OCI-LY3 (cell line): ENCODE measurements around the gene MGST3.

ENCODE experiments used
- H2AFZ ChIP-seq: fragments of 200-600, 300-600 bp; shearing (Covaris generic); 2 replicates; pipeline ENCODE4 v1.6.0; 2014; ENCODE audit warnings: antibody characterized with exemption, low read depth, low read length
- H3K27ac ChIP-seq: fragments of 200-600, 300-600 bp; sonication (generic); 2 replicates; pipeline ENCODE4 v1.5.1; 2014; ENCODE audit warnings: mild to moderate bottlenecking, low read length, moderate library complexity, mixed read lengths
- H3K27me3 ChIP-seq: fragments of 200-600, 300-600 bp; sonication (generic); 2 replicates; pipeline ENCODE4 v1.6.1; 2014; ENCODE audit warnings: low read depth, low read length, mixed read lengths
- H3K36me3 ChIP-seq: fragments of 200-600, 300-600 bp; sonication (generic); replicated peaks from 2 replicates; pipeline ENCODE3; 2014; ENCODE audit warnings: low read depth, low read length, mixed read lengths
- H3K4me1 ChIP-seq: fragments of 300-600, 200-600 bp; sonication (generic); 2 replicates; pipeline ENCODE4 v1.6.1; 2014; ENCODE audit warnings: low read length, mixed read lengths
- H3K4me2 ChIP-seq: fragments of 200-600, 300-600 bp; sonication (generic); 2 replicates; pipeline ENCODE4 v1.6.1; 2014; ENCODE audit warnings: low read length, mixed read lengths
- H3K4me3 ChIP-seq: fragments of 300-600, 200-600 bp; sonication (generic); 2 replicates; pipeline ENCODE4 v1.5.1; 2014; ENCODE audit warnings: antibody characterized with exemption, mild to moderate bottlenecking, low read length, moderate library complexity
- H3K79me2 ChIP-seq: fragments of 300-600, 200-600 bp; shearing (Covaris generic); 2 replicates; pipeline ENCODE4 v1.6.1; 2014; ENCODE audit warnings: mild to moderate bottlenecking, low read length, mixed read lengths
- H3K9ac ChIP-seq: fragments of 300-600, 200-600 bp; shearing (Covaris generic); 2 replicates; pipeline ENCODE4 v1.6.0; 2014; ENCODE audit warnings: mild to moderate bottlenecking, low read length, moderate library complexity
- H3K9me3 ChIP-seq: fragments of 200-600, 300-600 bp; shearing (Covaris generic); 2 replicates; pipeline ENCODE4 v1.6.1; 2014; ENCODE audit warnings: low read length, mixed read lengths; ENCODE audit not compliant: insufficient read depth
- H4K20me1 ChIP-seq: fragments of 200-600, 300-600 bp; sonication (generic); 2 replicates; pipeline ENCODE4 v1.6.1; 2016; ENCODE audit warnings: low read length, mixed read lengths; ENCODE audit not compliant: insufficient read depth
- EZH2phosphoT487 ChIP-seq: fragments of 200-600 bp; shearing (Covaris generic); IDR thresholded peaks from 2 replicates; pipeline ENCODE4 v1.6.1; 2018; ENCODE audit warnings: antibody characterized with exemption, mixed run types, low read depth
- TF ChIP-seq, protein P1 (sequence below): fragments of 200-600, 300-600 bp; sonication (generic); IDR thresholded peaks from 2 replicates; pipeline ENCODE4 v1.5.1; 2014; ENCODE audit warnings: antibody characterized with exemption, low read length, low read depth

Gene MGST3

DNA sequence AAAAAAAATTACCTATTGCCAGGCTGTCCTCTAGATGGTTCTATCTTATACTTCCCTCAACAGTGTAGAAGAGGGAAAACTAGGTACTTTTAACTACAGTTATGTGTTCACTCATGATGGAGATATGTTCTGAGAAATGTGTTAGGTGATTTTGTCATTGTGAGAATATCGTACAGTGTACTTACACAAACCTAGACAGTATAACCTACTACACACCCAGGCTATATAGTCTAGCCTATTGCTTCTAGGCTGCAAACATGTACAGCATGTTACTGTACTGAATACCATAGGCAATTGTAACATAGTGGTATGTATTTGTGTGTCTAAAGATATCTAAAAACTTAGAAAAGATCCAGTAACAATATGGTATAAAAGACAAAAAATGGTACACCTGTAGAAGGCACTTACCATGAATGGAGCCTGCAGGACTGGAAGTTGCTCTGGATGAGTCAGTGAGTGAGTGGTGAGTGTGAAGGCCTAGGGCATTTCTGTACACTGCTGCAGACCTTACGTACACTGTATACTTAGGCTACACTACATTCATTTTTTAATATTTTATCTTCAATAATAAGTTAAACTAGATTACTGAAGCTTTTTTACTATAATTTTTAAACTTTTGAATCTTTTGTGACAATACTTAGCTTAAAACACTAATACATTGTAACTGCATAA lies 13.2 kb downstream of the MGST3 start:
- Histone ChIP-seq H3K4me2 (no peak overlapping the region), H3K4me1 (peaks cover 32% of the 10 kb centered on the region), H3K9me3 (no peaks in the 10 kb centered on the region), H3K27ac (no peak overlapping the region), H3K4me3 (no peak overlapping the region), H3K36me3 (no peaks in the 10 kb centered on the region), H2AFZ (no peak overlapping the region), H3K79me2 (no peaks in the 10 kb centered on the region), H3K9ac (no peak overlapping the region), H4K20me1 (peaks cover 6% of the 10 kb centered on the region; the same call in 1 of the 2 replicates), H3K27me3 (peaks cover 15% of the 10 kb centered on the region; the same call in 1 of the 2 replicates)
- TF ChIP-seq EZH2phosphoT487 = no peak
- TF ChIP-seq, protein P1, sequence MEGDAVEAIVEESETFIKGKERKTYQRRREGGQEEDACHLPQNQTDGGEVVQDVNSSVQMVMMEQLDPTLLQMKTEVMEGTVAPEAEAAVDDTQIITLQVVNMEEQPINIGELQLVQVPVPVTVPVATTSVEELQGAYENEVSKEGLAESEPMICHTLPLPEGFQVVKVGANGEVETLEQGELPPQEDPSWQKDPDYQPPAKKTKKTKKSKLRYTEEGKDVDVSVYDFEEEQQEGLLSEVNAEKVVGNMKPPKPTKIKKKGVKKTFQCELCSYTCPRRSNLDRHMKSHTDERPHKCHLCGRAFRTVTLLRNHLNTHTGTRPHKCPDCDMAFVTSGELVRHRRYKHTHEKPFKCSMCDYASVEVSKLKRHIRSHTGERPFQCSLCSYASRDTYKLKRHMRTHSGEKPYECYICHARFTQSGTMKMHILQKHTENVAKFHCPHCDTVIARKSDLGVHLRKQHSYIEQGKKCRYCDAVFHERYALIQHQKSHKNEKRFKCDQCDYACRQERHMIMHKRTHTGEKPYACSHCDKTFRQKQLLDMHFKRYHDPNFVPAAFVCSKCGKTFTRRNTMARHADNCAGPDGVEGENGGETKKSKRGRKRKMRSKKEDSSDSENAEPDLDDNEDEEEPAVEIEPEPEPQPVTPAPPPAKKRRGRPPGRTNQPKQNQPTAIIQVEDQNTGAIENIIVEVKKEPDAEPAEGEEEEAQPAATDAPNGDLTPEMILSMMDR = no peak

DNA sequence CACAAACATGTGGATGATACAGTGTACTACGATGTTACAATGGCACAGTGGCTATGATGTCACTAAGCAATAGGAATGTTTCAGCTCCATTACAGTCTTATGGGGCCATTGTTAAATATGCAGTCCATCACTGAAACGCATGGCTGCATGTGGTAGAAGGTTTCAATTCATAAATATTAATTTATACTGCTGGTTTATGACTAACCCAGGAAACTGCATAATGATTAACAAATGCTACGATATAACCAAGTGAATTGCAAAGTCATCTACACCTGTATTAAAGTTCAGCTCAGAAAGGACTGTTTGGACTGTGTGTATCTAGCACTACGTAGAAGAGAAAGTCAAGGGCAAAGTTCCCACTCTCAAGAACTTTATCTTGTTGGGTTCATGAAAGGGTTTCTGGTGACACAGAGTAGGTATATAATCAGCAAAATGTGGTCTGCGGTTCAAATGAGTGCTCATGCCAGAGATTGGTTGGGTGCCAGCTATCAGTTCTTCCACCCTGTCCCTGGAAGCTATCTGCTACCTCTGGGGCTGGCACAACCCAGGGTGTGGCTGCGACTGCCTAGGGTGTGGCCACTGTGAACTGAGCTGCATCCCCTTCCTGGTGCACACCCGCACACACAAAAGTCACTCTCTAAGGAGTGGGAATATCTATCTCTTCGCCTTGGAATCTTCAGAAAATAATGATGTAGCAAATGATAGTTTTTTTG lies 14.8 kb downstream of the MGST3 start:
- Histone ChIP-seq H4K20me1 (peaks cover 6% of the 10 kb centered on the region; the same call in 1 of the 2 replicates), H3K79me2 (no peaks in the 10 kb centered on the region), H3K4me1 (peaks cover 32% of the 10 kb centered on the region), H3K36me3 (no peaks in the 10 kb centered on the region), H3K9me3 (no peaks in the 10 kb centered on the region), H3K4me2 (peak overlapping the region; percentile 84), H3K4me3 (peak overlapping the region; percentile 57), H2AFZ (no peak overlapping the region), H3K9ac (peak overlapping the region; percentile 9; the same call in 1 of the 2 replicates), H3K27ac (no peak overlapping the region), H3K27me3 (peaks cover 15% of the 10 kb centered on the region; the same call in 1 of the 2 replicates)
- TF ChIP-seq EZH2phosphoT487 = no peak
- TF ChIP-seq, protein P1 = no peak

DNA sequence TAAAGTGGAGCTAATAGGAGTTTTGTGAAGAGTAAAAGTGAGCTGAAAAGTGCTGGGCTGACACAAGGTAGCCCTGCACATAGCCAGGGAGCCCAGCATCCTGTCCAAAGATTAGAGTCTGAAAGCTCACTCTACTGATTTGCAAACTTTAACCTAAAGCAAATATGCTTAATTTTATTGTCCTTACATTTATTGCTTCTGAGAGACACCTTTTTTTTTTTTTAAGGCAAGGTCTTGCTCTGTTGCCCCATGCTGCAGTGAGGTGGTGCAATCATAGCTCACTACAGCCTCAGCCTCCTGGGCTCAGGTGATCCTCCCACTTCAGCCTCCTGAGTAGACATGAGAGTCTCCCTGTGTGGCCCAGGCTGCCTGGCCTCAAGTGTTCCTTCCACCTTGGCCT lies 16.5 kb downstream of the MGST3 start:
- Histone ChIP-seq H3K27me3 (peaks cover 15% of the 10 kb centered on the region; the same call in 1 of the 2 replicates), H3K4me2 (no peak overlapping the region), H3K9ac (no peak overlapping the region), H3K4me3 (no peak overlapping the region), H3K27ac (no peak overlapping the region), H3K9me3 (no peaks in the 10 kb centered on the region), H3K4me1 (peaks cover 22% of the 10 kb centered on the region), H4K20me1 (peaks cover 6% of the 10 kb centered on the region; the same call in 1 of the 2 replicates), H3K36me3 (no peaks in the 10 kb centered on the region), H3K79me2 (no peaks in the 10 kb centered on the region), H2AFZ (no peak overlapping the region)
- TF ChIP-seq, protein P1 = no peak
- TF ChIP-seq EZH2phosphoT487 = no peak

DNA sequence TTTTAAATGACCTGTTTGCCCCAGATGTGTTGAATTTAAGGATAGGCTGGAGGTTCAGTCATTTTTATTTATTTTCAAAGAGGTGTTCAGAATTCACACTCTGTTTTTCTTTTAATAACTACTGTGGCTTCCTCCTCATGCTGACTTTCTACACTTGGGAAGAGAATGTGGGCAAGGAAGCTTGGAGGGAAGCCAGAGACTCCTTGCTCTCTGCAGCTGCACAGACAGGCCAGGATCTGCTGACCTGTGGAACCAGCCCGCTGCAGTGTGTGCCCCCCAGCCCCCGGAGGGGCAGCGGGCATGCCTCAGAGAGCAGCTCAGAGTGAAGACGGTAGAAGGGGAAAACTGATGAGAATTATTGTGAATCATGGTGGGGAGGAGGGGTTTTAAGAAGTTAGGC lies 16.9 kb downstream of the MGST3 start:
- no peak overlapping the region for H2AFZ ChIP-seq

More for the DNA sequence above, 16.9 kb downstream of the MGST3 start:
- H3K27me3 ChIP-seq = peaks cover 15% of the 10 kb centered on the region; the same call in 1 of the 2 replicates
- H4K20me1 ChIP-seq = peaks cover 6% of the 10 kb centered on the region; the same call in 1 of the 2 replicates
- H3K9ac ChIP-seq = no peak overlapping the region
- no peak for TF ChIP-seq EZH2phosphoT487
- TF ChIP-seq, protein P1 = no peak
- H3K9me3 ChIP-seq = no peaks in the 10 kb centered on the region
- no peak overlapping the region for H3K27ac ChIP-seq
- no peak overlapping the region for H3K4me3 ChIP-seq
- H3K4me1 ChIP-seq = peaks cover 19% of the 10 kb centered on the region
- no peak overlapping the region for H3K4me2 ChIP-seq
- no peaks in the 10 kb centered on the region for H3K36me3 ChIP-seq
- no peaks in the 10 kb centered on the region for H3K79me2 ChIP-seq
